SK-N-SH (cell line): Measurements from ENCODE around the gene INTS14.

Experiments used
- CTCF ChIP-seq: fragments of 200-600 bp; sonication (generic); IDR thresholded peaks from 2 replicates; pipeline ENCODE4 v1.6.1; 2017; ENCODE audit warnings: antibody characterized with exemption, mild to moderate bottlenecking, moderate library complexity
- ELF1 ChIP-seq: IDR thresholded peaks from 2 replicates; pipeline ENCODE4 v1.4.0; 2012
- EZH2phosphoT487 ChIP-seq: fragments of 200-600 bp; sonication (generic); IDR thresholded peaks from 2 replicates; pipeline ENCODE4 v1.6.1; 2017; ENCODE audit warnings: low read depth, mixed run types, mild to moderate bottlenecking, antibody characterized with exemption, moderate library complexity, borderline replicate concordance
- MXI1 ChIP-seq: IDR thresholded peaks from 2 replicates; pipeline ENCODE4 v1.6.1; 2012; ENCODE audit warnings: mild to moderate bottlenecking, low read depth, low read length, improper control_type of control experiment
- RAD21 ChIP-seq: IDR thresholded peaks from 2 replicates; pipeline ENCODE4 v1.6.1; 2012; ENCODE audit warnings: mild to moderate bottlenecking, low read length
- RFX5 ChIP-seq: IDR thresholded peaks from 2 replicates; pipeline ENCODE4 v1.6.1; 2012; ENCODE audit warnings: mild to moderate bottlenecking, improper control_type of control experiment, low read length
- YY1 ChIP-seq: IDR thresholded peaks from 2 replicates; pipeline ENCODE4 v1.4.0; 2012; ENCODE audit warnings: low read depth, mild to moderate bottlenecking

GRCh38 chr15:65626856-65627255, 15.9 kb upstream of the INTS14 start:
- TF ChIP-seq CTCF (no peak), RFX5 (no peak), ELF1 (no peak), RAD21 (no peak), EZH2phosphoT487 (no peak), MXI1 (no peak), YY1 (no peak)
